G401 (cell line): ENCODE data around the gene TUBGCP6. TPM values are rescaled to one million over a fixed set of nuclear protein-coding genes. Genes with fewer than 3 reads are reported as not detected.

Source experiments
- DNase-seq: peaks from one replicate; pipeline ENCODE4 v3.0.0-alpha.2; 2015; ENCODE audit warnings: low spot score
- in situ Hi-C: cut with HindIII; loops from 2 replicates; pipeline ENCODE4 v1.10.0; 2016; ENCODE audit warnings: low sequenced_read_pairs, mixed read lengths
- total RNA-seq: library from RNA; depleted of rRNA; stranded (reverse); fragments of >200 nt; shearing (Covaris generic); gene quantifications from 2 replicates; pipeline ENCODE4 v1.2.3, GENCODE V29; 2014

The TUBGCP6 gene
- total RNA-seq, 1 experiment from 2014 or later = 15.1 TPM

- no peak for DNase-seq
Measured at GRCh38 chr22:50190182-50190940, 54.5 kb downstream of the TUBGCP6 start.

DNA sequence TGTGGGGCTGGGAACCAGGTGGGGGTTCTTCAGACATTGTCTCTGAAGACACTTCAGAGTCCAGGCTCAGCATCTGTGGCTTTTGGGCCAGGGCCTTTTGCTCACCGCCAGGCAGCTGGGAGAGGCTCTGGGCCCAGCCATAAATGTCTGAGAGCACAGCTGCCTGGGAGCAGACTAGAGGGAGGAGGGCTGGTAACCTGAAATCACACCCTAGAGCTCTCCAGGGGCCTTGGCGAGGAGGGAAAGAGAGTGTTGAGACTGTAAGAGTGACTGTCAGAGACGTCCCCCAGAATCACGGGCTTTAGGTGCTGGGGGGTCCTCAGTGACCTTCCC is 55.0 kb downstream of the TUBGCP6 start:
- in situ Hi-C loops = no loop called here
- DNase-seq = no peak

More at GRCh38 chr22:50190182-50190940, 54.5 kb downstream of the TUBGCP6 start:
- in situ Hi-C loops = no loop called here

- in situ Hi-C loops = no loop called here
- no peak for DNase-seq
Measured at GRCh38 chr22:50189184-50189848, 55.5 kb downstream of the TUBGCP6 start.

- in situ Hi-C loops = no loop called here
- no peak for DNase-seq
Measured at GRCh38 chr22:50188356-50188755, 56.5 kb downstream of the TUBGCP6 start.

- DNase-seq = no peak
- in situ Hi-C loops = no loop called here
Measured at GRCh38 chr22:50186761-50187523, 57.9 kb downstream of the TUBGCP6 start.

DNA sequence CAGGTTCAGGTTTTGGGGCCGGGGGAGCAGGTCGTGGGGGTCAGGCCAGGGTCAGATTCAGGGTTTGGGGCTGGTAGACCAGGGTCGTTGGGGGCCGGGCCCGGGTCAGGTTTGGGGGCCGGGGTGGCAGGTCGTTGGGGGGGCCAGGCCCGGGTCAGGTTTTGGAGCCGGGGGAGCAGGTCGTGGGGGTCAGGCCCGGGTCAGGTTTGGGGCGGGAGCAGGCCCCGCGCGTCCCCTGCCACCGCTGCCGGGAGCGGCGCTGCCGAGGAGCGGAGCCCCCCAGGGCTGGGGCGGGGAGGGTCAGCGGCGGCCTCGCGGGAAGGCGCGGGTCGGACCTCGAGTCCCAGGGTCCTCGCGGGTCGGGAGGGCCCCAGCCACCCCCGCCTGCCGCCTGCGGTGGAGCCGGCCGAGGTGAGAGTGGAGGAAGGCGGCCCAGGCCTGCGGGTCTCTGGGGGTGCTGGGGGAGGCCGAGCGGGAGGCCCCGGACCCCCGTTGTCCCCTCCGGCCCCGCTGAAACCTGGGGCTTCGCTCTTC is 58.6 kb downstream of the TUBGCP6 start:
- in situ Hi-C loops = no loop called here
- DNase-seq = no peak

GRCh38 chr22:50185375-50186087 is 59.3 kb downstream of the TUBGCP6 start, which contains the start of gene TRABD:
TSS of gene TRABD (plus strand) at chr22:50185913. CDS start at chr22:50193061, 7,148 bp downstream.
- DNase-seq = peak; percentile 83
- in situ Hi-C loops = no loop called here

- in situ Hi-C loops = no loop called here
- no peak for DNase-seq
Measured at GRCh38 chr22:50184902-50185374, 59.9 kb downstream of the TUBGCP6 start.

DNA sequence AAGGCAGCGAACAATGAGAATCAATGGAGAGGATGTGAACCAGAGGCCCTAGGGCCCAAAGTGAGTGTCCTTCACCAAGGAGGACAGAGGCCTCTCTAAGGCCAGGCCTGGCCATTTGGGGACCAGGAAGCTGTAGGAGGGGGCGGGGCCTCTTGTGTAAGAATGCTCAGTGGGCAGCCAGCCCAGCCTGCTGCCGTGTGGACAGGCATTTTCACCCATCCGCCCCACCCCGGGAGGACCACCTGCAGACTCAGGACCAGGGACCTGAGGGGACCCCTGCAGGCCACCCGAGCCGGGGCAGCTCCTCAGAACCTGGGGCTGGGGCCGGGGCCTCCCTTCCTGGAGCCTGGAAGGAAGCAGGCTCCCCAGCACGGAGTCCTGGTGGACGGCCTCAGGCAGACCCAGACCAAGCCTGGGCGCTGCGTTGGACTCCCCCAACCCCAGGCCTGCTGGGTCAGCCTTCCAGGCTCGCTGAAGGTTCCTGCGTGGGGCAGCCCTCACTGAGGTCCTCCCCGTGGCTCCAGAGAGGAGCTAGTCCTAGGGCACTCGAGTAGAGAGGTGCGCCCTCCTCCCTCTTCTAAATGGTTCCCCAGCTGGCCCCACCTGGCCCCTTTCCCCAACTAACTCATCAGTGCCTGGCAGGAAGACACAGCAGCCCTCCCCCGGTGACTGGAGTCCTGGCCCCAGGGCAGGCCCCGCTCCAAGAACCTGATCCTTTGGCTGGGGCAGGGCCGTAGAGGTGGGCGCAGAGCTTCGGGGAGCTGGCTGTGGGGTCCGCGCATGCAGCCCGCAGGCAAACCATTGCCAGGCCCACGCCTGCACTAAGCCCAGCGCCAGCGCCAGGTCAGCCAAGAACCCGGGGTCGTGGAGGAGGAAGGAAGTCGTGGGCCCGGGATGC is 60.6 kb downstream of the TUBGCP6 start:
- in situ Hi-C loops = no loop called here
- DNase-seq = peak; percentile 89

GRCh38 chr22:50183141-50183971 is 61.5 kb downstream of the TUBGCP6 start:
- in situ Hi-C loops = no loop called here
- no peak for DNase-seq

- in situ Hi-C loops = no loop called here
Measured at GRCh38 chr22:50182176-50183081, 62.4 kb downstream of the TUBGCP6 start.

DNA sequence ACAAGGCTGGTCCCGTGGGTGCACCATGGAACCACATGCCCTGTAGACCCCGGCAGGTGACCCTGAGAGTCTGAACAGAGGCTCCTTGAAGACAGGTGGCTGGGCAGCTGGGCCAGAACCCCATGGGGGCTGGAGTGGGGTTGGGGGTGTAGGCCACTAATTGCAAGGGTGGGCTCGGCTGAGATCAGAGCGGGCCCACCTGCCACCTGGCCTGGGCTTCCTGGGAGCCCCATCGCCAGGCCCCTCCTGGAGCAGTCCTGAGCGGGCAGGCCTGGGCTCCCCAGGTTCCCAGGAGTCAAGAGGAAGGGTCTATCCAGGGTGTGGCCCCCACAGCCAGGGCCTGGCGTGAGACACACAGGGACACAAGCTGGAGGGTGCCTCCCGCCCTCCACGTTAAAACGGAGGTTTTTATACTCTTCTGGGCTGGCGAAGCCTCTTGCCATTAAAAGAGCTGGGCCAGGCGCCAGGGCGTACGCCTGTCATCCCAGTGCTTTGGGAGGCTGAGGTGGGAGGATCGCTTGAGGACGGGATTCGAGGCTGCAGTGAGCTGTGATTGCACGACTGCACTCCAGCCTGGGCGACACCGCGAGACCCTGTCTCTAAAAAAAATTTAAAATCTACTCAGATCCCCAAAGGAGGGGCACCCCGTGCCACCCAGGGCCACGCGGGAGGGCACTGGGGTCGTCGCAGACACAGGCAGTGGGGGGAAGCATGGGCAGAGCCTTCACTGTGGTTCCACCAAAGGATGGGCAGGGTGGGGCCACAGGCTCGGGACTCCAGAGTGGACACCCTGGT is 63.9 kb downstream of the TUBGCP6 start:
- no peak for DNase-seq
- in situ Hi-C loops = no loop called here

More at GRCh38 chr22:50182176-50183081, 62.4 kb downstream of the TUBGCP6 start:
- DNase-seq = no peak

GRCh38 chr22:50179937-50180726 is 64.7 kb downstream of the TUBGCP6 start:
- in situ Hi-C loops = no loop called here
- no peak for DNase-seq

- DNase-seq = no peak
- in situ Hi-C loops = no loop called here
Measured at GRCh38 chr22:50178871-50179869, 65.7 kb downstream of the TUBGCP6 start.
